HEK293 (cell line): ENCODE results near the gene ZNF836.

Experiments
- CTCF ChIP-seq: fragments of 450-650 bp; formaldehyde crosslinking; IDR thresholded peaks from 2 replicates; pipeline ENCODE4 v1.5.1; 2016; ENCODE audit warnings: missing biosample characterization, missing genetic modification characterization
- MYNN ChIP-seq: fragments of 450-650 bp; formaldehyde crosslinking; IDR thresholded peaks from 2 replicates; pipeline ENCODE4 v1.5.1; 2016; ENCODE audit warnings: missing biosample characterization, missing genetic modification characterization, borderline replicate concordance
- PBX3 ChIP-seq: sonication (generic); formaldehyde crosslinking; IDR thresholded peaks from 2 replicates; pipeline ENCODE4 v1.8.1; 2022; ENCODE audit warnings: mild to moderate bottlenecking, moderate library complexity, missing genetic modification reagents
- YY1 ChIP-seq: fragments of 450-650 bp; formaldehyde crosslinking; IDR thresholded peaks from 2 replicates; pipeline ENCODE4 v1.5.1; 2018; ENCODE audit warnings: missing biosample characterization, missing genetic modification characterization
- ZFP37 ChIP-seq: fragments of 450-650 bp; formaldehyde crosslinking; IDR thresholded peaks from 2 replicates; pipeline ENCODE4 v1.5.1; 2016; ENCODE audit warnings: missing biosample characterization, missing genetic modification characterization
- ZNF138 ChIP-seq: fragments of 450-650 bp; formaldehyde crosslinking; IDR thresholded peaks from 2 replicates; pipeline ENCODE4 v1.5.1; 2016; ENCODE audit warnings: missing biosample characterization, missing genetic modification characterization, borderline replicate concordance
- ZNF274 ChIP-seq, 2 experiments: fragments of 200-500 bp in 1 of 2; fragments of 450-650 bp in 1 of 2; sonication (Bioruptor generic) in 1 of 2; formaldehyde crosslinking in 1 of 2; IDR thresholded peaks; 2 replicates each; pipeline versions ENCODE4 v1.5.1 to v1.6.1; 2014 to 2016; ENCODE audit warnings: borderline replicate concordance in 1 of 2, inconsistent platforms in 1 of 2, low read length in 1 of 2, missing biosample characterization in 1 of 2, missing genetic modification characterization in 1 of 2
- ZNF335 ChIP-seq: fragments of 450-650 bp; formaldehyde crosslinking; conservative IDR thresholded peaks from 2 replicates; pipeline ENCODE4 v1.5.1; 2016; ENCODE audit warnings: missing biosample characterization, missing genetic modification characterization
- ZNF514 ChIP-seq: fragments of 450-650 bp; formaldehyde crosslinking; IDR thresholded peaks from 2 replicates; pipeline ENCODE4 v1.5.1; 2016; ENCODE audit warnings: missing biosample characterization, missing genetic modification characterization
- ZNF791 ChIP-seq: fragments of 450-650 bp; formaldehyde crosslinking; IDR thresholded peaks from 2 replicates; pipeline ENCODE4 v1.5.1; 2016; ENCODE audit warnings: missing biosample characterization, missing genetic modification characterization
- TF ChIP-seq, protein P1 (sequence below): fragments of 450-650 bp; formaldehyde crosslinking; IDR thresholded peaks from 2 replicates; pipeline ENCODE4 v1.5.1; 2016; ENCODE audit warnings: missing biosample characterization, missing genetic modification characterization

- no peak for TF ChIP-seq ZNF274 (IDR thresholded peaks at IDR 0.05; ENCODE audit: low read length)
- TF ChIP-seq ZNF274 (tag by site-specific recombination; IDR thresholded peaks at IDR 0.05; ENCODE audit: borderline replicate concordance) = no peak
- TF ChIP-seq ZNF138 (tag by site-specific recombination) = no peak
- TF ChIP-seq MYNN (tag by site-specific recombination) = no peak
- no peak for TF ChIP-seq CTCF (tag by site-specific recombination)
- TF ChIP-seq ZNF791 = no peak
- TF ChIP-seq ZNF335 (tag by site-specific recombination) = no peak
- TF ChIP-seq ZFP37 (tag by site-specific recombination) = no peak
- TF ChIP-seq YY1 (tag by site-specific recombination) = no peak
- TF ChIP-seq, protein P1, sequence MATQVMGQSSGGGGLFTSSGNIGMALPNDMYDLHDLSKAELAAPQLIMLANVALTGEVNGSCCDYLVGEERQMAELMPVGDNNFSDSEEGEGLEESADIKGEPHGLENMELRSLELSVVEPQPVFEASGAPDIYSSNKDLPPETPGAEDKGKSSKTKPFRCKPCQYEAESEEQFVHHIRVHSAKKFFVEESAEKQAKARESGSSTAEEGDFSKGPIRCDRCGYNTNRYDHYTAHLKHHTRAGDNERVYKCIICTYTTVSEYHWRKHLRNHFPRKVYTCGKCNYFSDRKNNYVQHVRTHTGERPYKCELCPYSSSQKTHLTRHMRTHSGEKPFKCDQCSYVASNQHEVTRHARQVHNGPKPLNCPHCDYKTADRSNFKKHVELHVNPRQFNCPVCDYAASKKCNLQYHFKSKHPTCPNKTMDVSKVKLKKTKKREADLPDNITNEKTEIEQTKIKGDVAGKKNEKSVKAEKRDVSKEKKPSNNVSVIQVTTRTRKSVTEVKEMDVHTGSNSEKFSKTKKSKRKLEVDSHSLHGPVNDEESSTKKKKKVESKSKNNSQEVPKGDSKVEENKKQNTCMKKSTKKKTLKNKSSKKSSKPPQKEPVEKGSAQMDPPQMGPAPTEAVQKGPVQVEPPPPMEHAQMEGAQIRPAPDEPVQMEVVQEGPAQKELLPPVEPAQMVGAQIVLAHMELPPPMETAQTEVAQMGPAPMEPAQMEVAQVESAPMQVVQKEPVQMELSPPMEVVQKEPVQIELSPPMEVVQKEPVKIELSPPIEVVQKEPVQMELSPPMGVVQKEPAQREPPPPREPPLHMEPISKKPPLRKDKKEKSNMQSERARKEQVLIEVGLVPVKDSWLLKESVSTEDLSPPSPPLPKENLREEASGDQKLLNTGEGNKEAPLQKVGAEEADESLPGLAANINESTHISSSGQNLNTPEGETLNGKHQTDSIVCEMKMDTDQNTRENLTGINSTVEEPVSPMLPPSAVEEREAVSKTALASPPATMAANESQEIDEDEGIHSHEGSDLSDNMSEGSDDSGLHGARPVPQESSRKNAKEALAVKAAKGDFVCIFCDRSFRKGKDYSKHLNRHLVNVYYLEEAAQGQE (tag by site-specific recombination) = no peak
- TF ChIP-seq PBX3 = no peak
- TF ChIP-seq ZNF514 (tag by site-specific recombination) = no peak
Measured at GRCh38 chr19:52221031-52221430, 49.6 kb upstream of the ZNF836 start.
